DMS114 treated with DMSO at 0.1 percent for 48 hours (cell line): ENCODE measurements around the gene PTH2R.
"Not testable (repeated sequence)": the region's sequence is repeated elsewhere in the genome, so short reads cannot be mapped to it uniquely, and the experiment has no call there.

Experiments
- DNase-seq: peaks from one replicate; lab custom pipeline; 2025; ENCODE audit not compliant: unreplicated experiment; lab: John Stamatoyannopoulos, UW

Gene PTH2R

GRCh38 chr2:208406474-208407451 lies at the start of gene PTH2R:
TSS of gene PTH2R (plus strand) at chr2:208406792. CDS start at chr2:208407044, 252 bp downstream.
- no peak for DNase-seq

GRCh38 chr2:208356846-208357574 lies 49.6 kb upstream of the PTH2R start:
- no peak for DNase-seq

GRCh38 chr2:208358758-208359631 lies 47.6 kb upstream of the PTH2R start:
- DNase-seq = no peak

- DNase-seq = no peak
Measured at GRCh38 chr2:208359632-208359986, 47.0 kb upstream of the PTH2R start.

GRCh38 chr2:208360259-208361076 lies 46.1 kb upstream of the PTH2R start:
- DNase-seq = no peak

GRCh38 chr2:208361077-208361441 lies 45.5 kb upstream of the PTH2R start:
- no peak for DNase-seq

GRCh38 chr2:208363485-208363884 lies 43.1 kb upstream of the PTH2R start:
- no peak for DNase-seq

- DNase-seq = no peak
Measured at GRCh38 chr2:208366215-208367127, 40.1 kb upstream of the PTH2R start.

GRCh38 chr2:208369091-208369490 lies 37.5 kb upstream of the PTH2R start:
- DNase-seq = no peak

GRCh38 chr2:208370881-208371633 lies 35.5 kb upstream of the PTH2R start:
- no peak for DNase-seq

- no peak for DNase-seq
Measured at GRCh38 chr2:208371634-208371935, 35.0 kb upstream of the PTH2R start.

GRCh38 chr2:208373460-208374089 lies 33.0 kb upstream of the PTH2R start:
- peak; percentile 67 for DNase-seq

GRCh38 chr2:208375491-208376068 lies 31.0 kb upstream of the PTH2R start:
- DNase-seq = no peak

- not testable (repeated sequence) for DNase-seq
Measured at GRCh38 chr2:208377344-208377860, 29.2 kb upstream of the PTH2R start.

GRCh38 chr2:208379192-208379591 lies 27.4 kb upstream of the PTH2R start:
- no peak for DNase-seq

- DNase-seq = no peak
Measured at GRCh38 chr2:208384637-208385036, 22.0 kb upstream of the PTH2R start.

- DNase-seq = no peak
Measured at GRCh38 chr2:208386541-208386940, 20.1 kb upstream of the PTH2R start.

- no peak for DNase-seq
Measured at GRCh38 chr2:208389940-208390339, 16.7 kb upstream of the PTH2R start.
